ENCODE measurements around the gene LCN1.

- TF ChIP-seq CTCF (conservative IDR thresholded peaks at IDR 0.05), result no peak
- no peak for TF ChIP-seq EZH2 (IDR thresholded peaks at IDR 0.05; ENCODE audit: low read depth)
Observed at GRCh38 chr9:135478829-135479468, 42.3 kb upstream of the LCN1 start.

Data from PC-9 (cell line).